ENCODE results near the gene ADAP1. TPM values are rescaled to one million over a fixed set of nuclear protein-coding genes. Genes with fewer than 3 reads are reported as not detected.

The ADAP1 gene
- polyA plus RNA-seq, 1 donor, result 62.0 TPM

GRCh38 chr7:958221-959200 lies 4.0 kb upstream of the ADAP1 start:
- peaks cover 18% of the 10 kb centered on the region for H3K9me3 ChIP-seq (ENCODE audit: control insufficient read depth, low read depth, low read length)
- no peak for DNase-seq
- H3K27me3 ChIP-seq (ENCODE audit: control insufficient read depth, insufficient read depth, low read length), result peaks cover 6% of the 10 kb centered on the region
- H3K4me3 ChIP-seq (ENCODE audit: low read length), result no peak overlapping the region
- WGBS (ENCODE audit: insufficient coverage, low lambda C conversion rate), result no CpG with 5 or more reads among the region's 36 CpGs
- peaks cover 19% of the 10 kb centered on the region for H3K4me1 ChIP-seq (ENCODE audit: control insufficient read depth, insufficient read depth, low read length)
- H3K27ac ChIP-seq (ENCODE audit: low read length), result no peak overlapping the region
- no peaks in the 10 kb centered on the region for H3K36me3 ChIP-seq (ENCODE audit: control insufficient read depth, insufficient read depth, low read length)

GRCh38 chr7:957418-958220 lies 3.1 kb upstream of the ADAP1 start:
- no CpG with 5 or more reads among the region's 32 CpGs for WGBS (ENCODE audit: insufficient coverage, low lambda C conversion rate)
- Histone ChIP-seq H3K27me3 (ENCODE audit: control insufficient read depth, insufficient read depth, low read length) (peaks cover 7% of the 10 kb centered on the region), H3K4me3 (ENCODE audit: low read length) (no peak overlapping the region), H3K9me3 (ENCODE audit: control insufficient read depth, low read depth, low read length) (peaks cover 18% of the 10 kb centered on the region), H3K27ac (ENCODE audit: low read length) (no peak overlapping the region), H3K36me3 (ENCODE audit: control insufficient read depth, insufficient read depth, low read length) (no peaks in the 10 kb centered on the region), H3K4me1 (ENCODE audit: control insufficient read depth, insufficient read depth, low read length) (peaks cover 20% of the 10 kb centered on the region)
- DNase-seq, result no peak

GRCh38 chr7:956031-956430 lies 1.6 kb upstream of the ADAP1 start:
- no peaks in the 10 kb centered on the region for H3K36me3 ChIP-seq (ENCODE audit: control insufficient read depth, insufficient read depth, low read length)
- no peak overlapping the region for H3K27ac ChIP-seq (ENCODE audit: low read length)
- H3K9me3 ChIP-seq (ENCODE audit: control insufficient read depth, low read depth, low read length), result peaks cover 8% of the 10 kb centered on the region
- peaks cover 4% of the 10 kb centered on the region for H3K27me3 ChIP-seq (ENCODE audit: control insufficient read depth, insufficient read depth, low read length)
- 100% methylated on average over 1 of the region's 10 CpGs for WGBS (ENCODE audit: insufficient coverage, low lambda C conversion rate)
- H3K4me3 ChIP-seq (ENCODE audit: low read length), result no peak overlapping the region
- no peak for DNase-seq
- H3K4me1 ChIP-seq (ENCODE audit: control insufficient read depth, insufficient read depth, low read length), result peaks cover 27% of the 10 kb centered on the region

- no CpG with 5 or more reads among the region's 78 CpGs for WGBS (ENCODE audit: insufficient coverage, low lambda C conversion rate)
- peak; percentile 79 to 83 for DNase-seq
- Histone ChIP-seq H3K27ac (ENCODE audit: low read length) (peak overlapping the region; percentile 63), H3K36me3 (ENCODE audit: control insufficient read depth, insufficient read depth, low read length) (peaks cover 8% of the 10 kb centered on the region), H3K4me3 (ENCODE audit: low read length) (peak overlapping the region; percentile 40), H3K4me1 (ENCODE audit: control insufficient read depth, insufficient read depth, low read length) (peaks cover 31% of the 10 kb centered on the region), H3K9me3 (ENCODE audit: control insufficient read depth, low read depth, low read length) (peaks cover 8% of the 10 kb centered on the region), H3K27me3 (ENCODE audit: control insufficient read depth, insufficient read depth, low read length) (peaks cover 4% of the 10 kb centered on the region)
These were observed 743 bp downstream of the ADAP1 start for GRCh38 chr7:953547-954327.

GRCh38 chr7:952548-953441 lies 1.7 kb downstream of the ADAP1 start:
- no CpG with 5 or more reads among the region's 20 CpGs for WGBS (ENCODE audit: insufficient coverage, low lambda C conversion rate)
- Histone ChIP-seq H3K36me3 (ENCODE audit: control insufficient read depth, insufficient read depth, low read length) (peaks cover 8% of the 10 kb centered on the region), H3K9me3 (ENCODE audit: control insufficient read depth, low read depth, low read length) (peaks cover 7% of the 10 kb centered on the region), H3K27ac (ENCODE audit: low read length) (peak overlapping the region; percentile 63), H3K27me3 (ENCODE audit: control insufficient read depth, insufficient read depth, low read length) (peaks cover 4% of the 10 kb centered on the region), H3K4me1 (ENCODE audit: control insufficient read depth, insufficient read depth, low read length) (peaks cover 25% of the 10 kb centered on the region), H3K4me3 (ENCODE audit: low read length) (peak overlapping the region; percentile 40)
- DNase-seq, result peak in 1 of 2 donors; percentile 38

GRCh38 chr7:951881-952547 lies 2.5 kb downstream of the ADAP1 start:
- no CpG with 5 or more reads among the region's 21 CpGs for WGBS (ENCODE audit: insufficient coverage, low lambda C conversion rate)
- Histone ChIP-seq H3K4me3 (ENCODE audit: low read length) (no peak overlapping the region), H3K9me3 (ENCODE audit: control insufficient read depth, low read depth, low read length) (peaks cover 6% of the 10 kb centered on the region), H3K27ac (ENCODE audit: low read length) (peak overlapping the region; percentile 63), H3K36me3 (ENCODE audit: control insufficient read depth, insufficient read depth, low read length) (peaks cover 8% of the 10 kb centered on the region), H3K4me1 (ENCODE audit: control insufficient read depth, insufficient read depth, low read length) (peaks cover 32% of the 10 kb centered on the region), H3K27me3 (ENCODE audit: control insufficient read depth, insufficient read depth, low read length) (peaks cover 4% of the 10 kb centered on the region)
- DNase-seq, result no peak

- WGBS (ENCODE audit: insufficient coverage, low lambda C conversion rate), result no CpG with 5 or more reads among the region's 28 CpGs
- H3K4me1 ChIP-seq (ENCODE audit: control insufficient read depth, insufficient read depth, low read length), result peaks cover 52% of the 10 kb centered on the region
- peaks cover 2% of the 10 kb centered on the region for H3K9me3 ChIP-seq (ENCODE audit: control insufficient read depth, low read depth, low read length)
- H3K36me3 ChIP-seq (ENCODE audit: control insufficient read depth, insufficient read depth, low read length), result peaks cover 8% of the 10 kb centered on the region
- H3K27me3 ChIP-seq (ENCODE audit: control insufficient read depth, insufficient read depth, low read length), result peaks cover 4% of the 10 kb centered on the region
- H3K27ac ChIP-seq (ENCODE audit: low read length), result no peak overlapping the region
- no peak overlapping the region for H3K4me3 ChIP-seq (ENCODE audit: low read length)
- DNase-seq, result no peak
These were observed 5.2 kb downstream of the ADAP1 start for GRCh38 chr7:949021-949934.

- Histone ChIP-seq H3K4me1 (ENCODE audit: control insufficient read depth, insufficient read depth, low read length) (peaks cover 44% of the 10 kb centered on the region), H3K36me3 (ENCODE audit: control insufficient read depth, insufficient read depth, low read length) (peaks cover 8% of the 10 kb centered on the region), H3K27me3 (ENCODE audit: control insufficient read depth, insufficient read depth, low read length) (no peaks in the 10 kb centered on the region), H3K4me3 (ENCODE audit: low read length) (no peak overlapping the region), H3K27ac (ENCODE audit: low read length) (peak overlapping the region; percentile 95), H3K9me3 (ENCODE audit: control insufficient read depth, low read depth, low read length) (no peaks in the 10 kb centered on the region)
- no peak for DNase-seq
- WGBS (ENCODE audit: insufficient coverage, low lambda C conversion rate), result no CpG with 5 or more reads among the region's 37 CpGs
These were observed 6.9 kb downstream of the ADAP1 start for GRCh38 chr7:947391-948210.

Measured in large intestine (tissue), 3 donors.